MV-4-11 (cell line): Measurements from ENCODE around the gene SNRPA.
"Not testable (repeated sequence)": the region's sequence is repeated elsewhere in the genome, so short reads cannot be mapped to it uniquely, and the experiment has no call there.

Source experiments
- DNase-seq: peaks from one replicate; lab custom pipeline; 2025; lab: John Stamatoyannopoulos, UW

The SNRPA gene

GRCh38 chr19:40721936-40722661 lies 28.9 kb upstream of the SNRPA start:
- DNase-seq: no peak

- DNase-seq: no peak
These were observed 27.2 kb upstream of the SNRPA start for GRCh38 chr19:40723661-40724254.

- no peak for DNase-seq
These were observed 26.7 kb upstream of the SNRPA start for GRCh38 chr19:40724315-40724714.

- no peak for DNase-seq
These were observed 26.1 kb upstream of the SNRPA start for GRCh38 chr19:40724855-40725254.

GRCh38 chr19:40726279-40726678 lies 24.7 kb upstream of the SNRPA start:
- DNase-seq: peak; percentile 78

- DNase-seq: not testable (repeated sequence)
These were observed 20.9 kb upstream of the SNRPA start for GRCh38 chr19:40730065-40730464.

GRCh38 chr19:40732304-40732703 lies 18.7 kb upstream of the SNRPA start:
- not testable (repeated sequence) for DNase-seq

GRCh38 chr19:40733149-40733548 lies 17.9 kb upstream of the SNRPA start:
- DNase-seq: no peak

GRCh38 chr19:40735013-40735771 lies 15.8 kb upstream of the SNRPA start:
- no peak for DNase-seq

GRCh38 chr19:40736661-40737060 lies 14.3 kb upstream of the SNRPA start:
- no peak for DNase-seq

- no peak for DNase-seq
These were observed 13.8 kb upstream of the SNRPA start for GRCh38 chr19:40737102-40737644.

- DNase-seq: no peak
These were observed 11.8 kb upstream of the SNRPA start for GRCh38 chr19:40739030-40739839.

- DNase-seq: peak; percentile 53
These were observed 10.9 kb upstream of the SNRPA start for GRCh38 chr19:40739871-40740703.

GRCh38 chr19:40740747-40741146 lies 10.3 kb upstream of the SNRPA start:
- DNase-seq: no peak

- peak; percentile 23 for DNase-seq
These were observed 9.2 kb upstream of the SNRPA start for GRCh38 chr19:40741527-40742390.

GRCh38 chr19:40742477-40742876 lies 8.5 kb upstream of the SNRPA start:
- no peak for DNase-seq

- no peak for DNase-seq
These were observed 8.1 kb upstream of the SNRPA start for GRCh38 chr19:40742886-40743285.

GRCh38 chr19:40743926-40744325 lies 7.1 kb upstream of the SNRPA start:
- no peak for DNase-seq

- no peak for DNase-seq
These were observed 6.2 kb upstream of the SNRPA start for GRCh38 chr19:40744554-40745401.
